Activated CD4-positive, alpha-beta memory T cell treated with anti-CD3 and anti-CD28 coated beads, Interleukin-2, amount 10 ng/mL, durations not matched to agents 7 days and 5 days (primary cell): ENCODE measurements around the gene PAFAH2. TPM values are rescaled to one million over a fixed set of nuclear protein-coding genes. Genes with fewer than 3 reads are reported as not detected.

ENCODE experiments used
- CTCF ChIA-PET: fragments of 350-600 bp; sonication (Branson Sonifier 250); formaldehyde crosslinking; loops from one replicate; lab custom pipeline; 2021; ENCODE audit warnings: antibody characterized with exemption, inconsistent platforms; lab: Charles Lee
- POLR2A ChIA-PET: fragments of 350-600 bp; sonication (Branson Sonifier 250); formaldehyde crosslinking; loops from one replicate; lab custom pipeline; 2021; ENCODE audit warnings: antibody characterized with exemption; lab: Charles Lee
- DNase-seq: peaks from one replicate; pipeline ENCODE4 v3.0.0-alpha.2; 2020
- H3K27ac Mint-ChIP-seq: one replicate; pipeline ENCODE4 v1.8.0; 2021; ENCODE audit warnings: mild to moderate bottlenecking, mixed read lengths
- H3K27me3 Mint-ChIP-seq: one replicate; pipeline ENCODE4 v1.8.0; 2021; ENCODE audit warnings: mixed read lengths
- H3K36me3 Mint-ChIP-seq: one replicate; pipeline ENCODE4 v1.8.0; 2021; ENCODE audit warnings: low read depth, mixed read lengths
- H3K4me1 Mint-ChIP-seq: one replicate; pipeline ENCODE4 v1.8.0; 2021; ENCODE audit warnings: mixed read lengths
- H3K4me3 Mint-ChIP-seq: one replicate; pipeline ENCODE4 v1.8.0; 2021; ENCODE audit warnings: mild to moderate bottlenecking, mixed read lengths
- H3K9me3 Mint-ChIP-seq: one replicate; pipeline ENCODE4 v1.8.0; 2021; ENCODE audit warnings: mixed read lengths
- total RNA-seq, 2 experiments: library from RNA; stranded (reverse); gene quantifications; one replicate each; pipeline ENCODE4 v1.2.3, GENCODE V29; 2021

The PAFAH2 gene
- 10 to 100 TPM in 1 of 2 experiments, 1 to 10 TPM in 1; 9.4 to 10.1 TPM for total RNA-seq

- DNase-seq, result peak; percentile 97
- H3K9me3 Mint-ChIP-seq, result no peaks in the 10 kb centered on the region
- H3K36me3 Mint-ChIP-seq, result no peaks in the 10 kb centered on the region
- peaks cover 20% of the 10 kb centered on the region for H3K4me1 Mint-ChIP-seq
- ChIA-PET POLR2A (interaction anchor here (0.8 to 9.7 kb wide), 19 partner anchors 9 to 434 kb away, joined by 3 to 268 read pairs (median 4); partner anchors contain the start of genes DHDDS, MTFR1L, PAQR7 and STMN1), CTCF (interaction anchor here (0.6 to 10.8 kb wide), 24 partner anchors 10 to 236 kb away, joined by 3 to 286 read pairs (median 4); partner anchors contain the start of genes CEP85, MTFR1L and ZNF593)
- H3K27me3 Mint-ChIP-seq, result no peaks in the 10 kb centered on the region
- H3K4me3 Mint-ChIP-seq, result peak within 1 kb of the TSS; percentile 84
- peak within 1 kb of the TSS; percentile 91 for H3K27ac Mint-ChIP-seq
These were observed at the start of gene PAFAH2 for GRCh38 chr1:25997828-25998761. Gene PAFAH2 (minus strand): TSS chr1:25998063. CDS start chr1:25990816, 7,247 bp downstream.

- ChIA-PET POLR2A (interaction anchor here (1.2 kb wide), 1 partner anchor 13 kb away, joined by 3 read pairs; no protein-coding TSS in a partner anchor), CTCF (interaction anchor here (0.7 to 1.1 kb wide), 2 partner anchors 11 to 218 kb away, joined by 4 to 5 read pairs; no protein-coding TSS in a partner anchor)
- no peaks in the 10 kb centered on the region for H3K36me3 Mint-ChIP-seq
- peaks cover 7% of the 10 kb centered on the region for H3K4me1 Mint-ChIP-seq
- H3K4me3 Mint-ChIP-seq, result no peak overlapping the region
- H3K27me3 Mint-ChIP-seq, result peaks cover 80% of the 10 kb centered on the region
- no peaks in the 10 kb centered on the region for H3K9me3 Mint-ChIP-seq
- no peak overlapping the region for H3K27ac Mint-ChIP-seq
- no peak for DNase-seq
These were observed 49.5 kb upstream of the PAFAH2 start for GRCh38 chr1:26047278-26047874.

DNA sequence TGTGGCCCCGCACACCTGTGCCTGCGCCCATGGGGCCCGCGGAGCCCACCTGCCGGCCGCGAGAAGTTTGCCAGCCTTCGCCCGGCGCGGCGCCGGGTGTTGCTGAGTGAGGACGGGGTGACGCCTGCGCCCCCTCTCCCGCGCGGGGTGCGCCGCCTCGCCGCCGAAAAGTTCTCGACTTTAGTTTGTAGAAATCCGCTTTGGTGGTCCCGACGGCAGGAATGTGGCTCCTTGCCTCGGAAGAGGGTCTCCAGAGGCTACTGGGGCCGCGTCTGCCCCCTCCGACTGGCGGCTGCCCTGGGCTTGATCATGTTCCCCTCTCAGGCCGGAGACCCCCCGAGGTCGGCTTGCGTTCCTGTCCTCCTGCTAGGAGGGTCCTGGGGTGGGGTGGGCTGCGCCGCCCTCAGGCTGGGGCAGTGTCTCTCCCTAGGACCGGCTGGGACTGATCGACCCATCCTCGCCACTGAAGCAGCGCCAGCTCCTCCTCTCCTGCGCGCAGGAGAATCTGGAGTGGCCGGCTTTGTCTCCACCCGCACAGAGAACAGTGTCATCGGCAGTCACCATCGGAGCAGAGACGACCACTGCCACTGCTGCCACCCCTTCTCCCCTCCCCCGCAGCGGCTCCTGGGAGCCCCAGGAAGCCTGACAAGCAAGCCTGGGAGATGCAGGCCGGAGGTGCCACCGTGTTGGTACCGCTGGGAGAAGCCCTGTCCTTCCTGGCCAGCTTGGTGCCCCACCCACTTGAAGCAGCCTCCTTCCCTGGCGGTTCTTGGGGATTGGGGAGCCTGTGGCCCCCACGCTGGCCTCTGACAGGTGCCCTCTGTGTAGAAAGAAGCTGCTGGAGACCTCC lies 48.6 kb upstream of the PAFAH2 start:
- CTCF ChIA-PET, result no interaction called here
- Mint-ChIP-seq H3K27ac (no peak overlapping the region), H3K4me3 (no peak overlapping the region), H3K4me1 (peaks cover 7% of the 10 kb centered on the region), H3K9me3 (no peaks in the 10 kb centered on the region), H3K36me3 (no peaks in the 10 kb centered on the region), H3K27me3 (peaks cover 76% of the 10 kb centered on the region)
- no peak for DNase-seq
- POLR2A ChIA-PET, result interaction anchor here (1.2 kb wide), 1 partner anchor 12 kb away, joined by 3 read pairs; no protein-coding TSS in a partner anchor

DNA sequence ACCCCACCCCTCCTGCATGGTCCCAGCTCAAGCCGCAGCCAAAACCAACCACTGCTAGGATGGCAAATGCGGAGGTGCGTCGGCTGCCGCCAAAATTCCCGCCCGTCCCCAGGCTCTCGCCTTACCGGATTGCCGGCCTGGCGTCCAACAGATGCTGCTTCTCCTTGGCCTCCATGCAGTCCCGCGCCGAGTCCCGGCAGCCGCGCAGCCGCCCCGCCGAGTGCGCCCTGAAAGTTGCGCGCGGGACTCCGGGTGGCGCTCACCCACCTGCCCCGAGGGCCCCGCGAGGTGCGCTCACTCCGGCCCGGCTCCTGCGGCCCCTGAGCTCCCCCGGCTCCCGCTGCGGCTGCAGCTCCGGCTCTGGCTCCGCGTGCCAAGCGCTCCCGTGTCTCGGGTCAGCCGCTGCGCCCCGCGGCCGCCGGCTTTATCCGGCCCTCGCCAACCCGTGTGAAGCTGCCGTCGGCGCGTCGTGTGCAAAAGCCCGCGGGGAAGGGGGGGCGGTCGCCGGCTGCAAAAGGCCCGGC lies 47.9 kb upstream of the PAFAH2 start, which contains the start of gene SLC30A2:
TSS of gene SLC30A2 (minus strand) at position 397 of the 524 bp plus-strand sequence. CDS start at position 175, 222 bp downstream.
- Mint-ChIP-seq H3K36me3 (no peaks in the 10 kb centered on the region), H3K9me3 (no peaks in the 10 kb centered on the region), H3K4me3 (no peak within 1 kb of the TSS), H3K4me1 (peaks cover 3% of the 10 kb centered on the region), H3K27ac (no peak within 1 kb of the TSS), H3K27me3 (peaks cover 70% of the 10 kb centered on the region)
- ChIA-PET CTCF (interaction anchor here (1.3 kb wide), 1 partner anchor 11 kb away, joined by 3 read pairs; no protein-coding TSS in a partner anchor), POLR2A (no interaction called here)
- no peak for DNase-seq

DNA sequence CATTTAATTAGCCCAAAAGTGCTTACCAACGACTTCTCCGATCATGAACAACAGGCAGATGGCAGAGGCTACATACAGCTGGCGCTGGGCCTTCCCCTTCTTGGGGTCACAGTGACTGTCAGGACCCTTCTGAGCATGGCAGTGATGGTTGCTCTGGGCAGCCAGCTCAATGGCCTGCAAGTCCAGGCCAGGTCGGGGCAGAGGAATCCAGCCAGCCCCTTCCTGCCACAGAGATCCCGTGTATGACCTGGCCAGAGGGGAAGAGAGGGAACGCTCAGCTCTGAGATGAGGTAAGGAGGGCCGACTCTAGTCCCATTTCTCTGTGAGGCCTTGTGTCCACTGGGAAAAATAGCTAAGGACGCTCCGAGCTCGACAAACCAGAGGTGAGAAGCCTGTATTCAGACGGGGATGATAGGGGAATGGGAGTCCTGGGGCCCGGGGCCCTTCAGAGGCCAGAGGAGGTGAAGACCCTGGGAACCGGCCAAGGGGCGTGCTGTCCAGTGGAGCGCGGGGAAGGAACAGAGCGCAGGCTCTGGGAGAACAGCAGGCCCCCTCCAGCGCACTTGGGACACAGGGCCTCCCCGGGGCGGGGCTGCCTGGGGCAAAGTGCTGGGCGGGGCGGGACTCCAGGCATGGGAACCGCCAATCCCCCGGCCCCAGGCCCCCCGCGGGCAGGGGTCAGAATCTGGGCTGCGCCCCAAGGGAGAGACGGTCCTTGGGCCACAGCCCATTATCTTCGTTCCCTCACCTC lies 47.3 kb upstream of the PAFAH2 start:
- Mint-ChIP-seq H3K4me3 (no peak overlapping the region), H3K9me3 (no peaks in the 10 kb centered on the region), H3K36me3 (no peaks in the 10 kb centered on the region), H3K27ac (no peak overlapping the region), H3K27me3 (peaks cover 63% of the 10 kb centered on the region), H3K4me1 (peaks cover 3% of the 10 kb centered on the region)
- ChIA-PET CTCF (interaction anchor here (1.3 to 1.4 kb wide), 2 partner anchors 10 to 125 kb away, joined by 3 read pairs; partner anchors contain the start of gene ZNF593), POLR2A (no interaction called here)
- no peak for DNase-seq

GRCh38 chr1:26044414-26044813 lies 46.6 kb upstream of the PAFAH2 start:
- H3K4me1 Mint-ChIP-seq, result peaks cover 3% of the 10 kb centered on the region
- ChIA-PET POLR2A (no interaction called here), CTCF (interaction anchor here (1.3 to 1.4 kb wide), 3 partner anchors 9 to 373 kb away, joined by 3 to 5 read pairs (median 3); partner anchors contain the start of gene ZNF593)
- H3K27me3 Mint-ChIP-seq, result peaks cover 56% of the 10 kb centered on the region
- no peak overlapping the region for H3K27ac Mint-ChIP-seq
- H3K36me3 Mint-ChIP-seq, result no peaks in the 10 kb centered on the region
- DNase-seq, result no peak
- H3K9me3 Mint-ChIP-seq, result no peaks in the 10 kb centered on the region
- no peak overlapping the region for H3K4me3 Mint-ChIP-seq

DNA sequence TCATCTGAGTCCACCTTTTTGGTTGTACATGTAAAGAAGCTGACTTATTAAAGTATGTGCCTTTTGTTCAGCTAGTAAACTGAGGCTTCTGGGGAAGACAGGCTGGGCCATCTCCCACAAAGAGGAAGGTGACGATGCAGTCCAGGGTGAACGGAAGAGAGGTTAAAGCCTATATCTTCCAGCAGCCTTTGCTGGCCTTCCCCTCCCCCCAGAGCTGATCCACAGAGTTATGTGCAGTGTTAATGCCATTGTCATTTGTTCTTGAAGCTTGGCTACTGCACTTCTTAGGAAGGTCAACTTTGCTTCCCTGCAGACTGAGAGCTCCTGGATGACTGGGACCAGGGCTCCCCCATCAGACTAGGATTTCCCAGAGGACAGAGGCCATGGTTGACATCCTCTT lies 45.9 kb upstream of the PAFAH2 start:
- peaks cover 3% of the 10 kb centered on the region for H3K4me1 Mint-ChIP-seq

GRCh38 chr1:26041978-26042377 lies 44.1 kb upstream of the PAFAH2 start:
- CTCF ChIA-PET, result no interaction called here
- Mint-ChIP-seq H3K27ac (no peak overlapping the region), H3K4me3 (no peak overlapping the region), H3K36me3 (no peaks in the 10 kb centered on the region), H3K9me3 (no peaks in the 10 kb centered on the region), H3K4me1 (peaks cover 3% of the 10 kb centered on the region), H3K27me3 (peaks cover 35% of the 10 kb centered on the region)
- DNase-seq, result no peak
- POLR2A ChIA-PET, result interaction anchor here (1.3 kb wide), 1 partner anchor 44 kb away, joined by 3 read pairs; no protein-coding TSS in a partner anchor

More for the DNA sequence above, 45.9 kb upstream of the PAFAH2 start:
- Mint-ChIP-seq H3K27me3 (peaks cover 51% of the 10 kb centered on the region), H3K27ac (no peak overlapping the region), H3K36me3 (no peaks in the 10 kb centered on the region), H3K9me3 (no peaks in the 10 kb centered on the region), H3K4me3 (no peak overlapping the region)
- ChIA-PET CTCF (interaction anchor here (1.4 kb wide), 2 partner anchors 126 to 373 kb away, joined by 3 to 5 read pairs; partner anchors contain the start of gene ZNF593), POLR2A (no interaction called here)
- DNase-seq, result no peak

DNA sequence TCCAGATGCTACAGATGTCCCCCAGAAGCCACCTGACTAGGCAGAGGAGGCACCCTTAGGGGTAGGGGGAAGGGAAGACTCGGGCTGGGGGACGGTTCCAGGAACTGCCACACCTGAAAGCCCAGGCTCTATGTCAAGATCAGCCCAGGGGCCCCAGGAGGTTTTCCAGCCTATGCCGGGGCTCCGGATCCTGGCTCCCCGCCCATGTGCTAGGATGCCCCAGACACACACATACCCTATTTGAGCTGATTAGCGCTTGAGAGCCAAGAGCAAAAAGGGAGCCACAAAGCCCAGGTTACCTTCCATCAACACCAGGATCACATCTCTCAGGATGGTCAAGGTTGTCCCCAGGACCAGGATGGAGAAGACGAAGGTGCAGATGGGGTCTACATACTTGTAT lies 43.5 kb upstream of the PAFAH2 start:
- Mint-ChIP-seq H3K36me3 (no peaks in the 10 kb centered on the region), H3K27ac (no peak overlapping the region), H3K27me3 (peaks cover 29% of the 10 kb centered on the region), H3K9me3 (no peaks in the 10 kb centered on the region), H3K4me1 (peaks cover 3% of the 10 kb centered on the region), H3K4me3 (no peak overlapping the region)
- POLR2A ChIA-PET, result interaction anchor here (1.3 kb wide), 1 partner anchor 44 kb away, joined by 3 read pairs; no protein-coding TSS in a partner anchor
- CTCF ChIA-PET, result no interaction called here
- no peak for DNase-seq

DNA sequence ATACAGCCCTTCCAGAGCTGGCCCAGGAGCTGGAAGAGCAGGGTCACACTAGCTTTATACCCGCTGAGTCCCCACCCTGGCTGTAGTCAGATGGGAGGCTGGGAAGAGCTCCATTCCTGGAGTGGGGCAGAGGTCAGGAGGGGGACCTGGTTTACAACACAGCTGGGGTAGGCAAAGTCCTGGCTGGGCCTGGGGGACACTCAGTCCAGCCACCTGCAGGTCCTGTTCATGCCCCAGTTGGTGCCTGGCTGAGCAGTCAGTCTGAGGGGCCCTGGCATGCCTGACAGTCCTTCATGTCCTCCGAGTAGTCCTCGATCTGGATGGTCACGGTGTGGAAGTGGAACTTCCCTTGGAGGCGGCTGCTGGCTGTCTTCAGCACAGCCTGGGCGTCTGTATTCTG lies 41.0 kb upstream of the PAFAH2 start:
- CTCF ChIA-PET, result interaction anchor here (0.8 to 1.8 kb wide), 2 partner anchors 106 to 131 kb away, joined by 3 to 6 read pairs; partner anchors contain the start of gene ZNF593
- Mint-ChIP-seq H3K4me1 (peaks cover 11% of the 10 kb centered on the region), H3K4me3 (no peak overlapping the region), H3K36me3 (no peaks in the 10 kb centered on the region), H3K27me3 (peaks cover 21% of the 10 kb centered on the region), H3K27ac (no peak overlapping the region), H3K9me3 (no peaks in the 10 kb centered on the region)
- no peak for DNase-seq
- POLR2A ChIA-PET, result interaction anchor here (0.6 kb wide), 1 partner anchor 1670 kb away, joined by 3 read pairs; no protein-coding TSS in a partner anchor

GRCh38 chr1:26038477-26038876 lies 40.6 kb upstream of the PAFAH2 start:
- no peak overlapping the region for H3K27ac Mint-ChIP-seq
- POLR2A ChIA-PET, result interaction anchor here (0.6 kb wide), 1 partner anchor 1671 kb away, joined by 3 read pairs; no protein-coding TSS in a partner anchor

More at GRCh38 chr1:26038477-26038876, 40.6 kb upstream of the PAFAH2 start:
- Mint-ChIP-seq H3K36me3 (no peaks in the 10 kb centered on the region), H3K27me3 (peaks cover 17% of the 10 kb centered on the region), H3K4me3 (no peak overlapping the region), H3K9me3 (no peaks in the 10 kb centered on the region), H3K4me1 (peaks cover 11% of the 10 kb centered on the region)
- no peak for DNase-seq
- CTCF ChIA-PET, result interaction anchor here (0.8 to 1.8 kb wide), 2 partner anchors 107 to 131 kb away, joined by 3 to 6 read pairs; partner anchors contain the start of gene ZNF593
